HEK293 (cell line): Measurements from ENCODE around the gene ANKRD60.

ENCODE experiments used
- EGR2 ChIP-seq: fragments of 450-650 bp; formaldehyde crosslinking; IDR thresholded peaks from 2 replicates; pipeline ENCODE4 v1.5.1; 2016; ENCODE audit warnings: low read depth, missing biosample characterization, missing genetic modification characterization
- IKZF3 ChIP-seq: fragments of 450-650 bp; IDR thresholded peaks from 2 replicates; pipeline ENCODE4 v1.5.0; 2018; ENCODE audit warnings: missing biosample characterization, mild to moderate bottlenecking, missing genetic modification characterization, moderate library complexity
- KLF16 ChIP-seq: fragments of 450-650 bp; formaldehyde crosslinking; IDR thresholded peaks from 2 replicates; pipeline ENCODE4 v1.5.1; 2017; ENCODE audit warnings: missing biosample characterization, missing genetic modification characterization
- TRIM28 ChIP-seq: IDR thresholded peaks from 2 replicates; pipeline ENCODE4 v1.6.1; 2011; ENCODE audit warnings: low read length, control low read depth, borderline replicate concordance
- ZBTB17 ChIP-seq: fragments of 450-650 bp; formaldehyde crosslinking; IDR thresholded peaks from 2 replicates; pipeline ENCODE4 v1.5.1; 2016; ENCODE audit warnings: missing biosample characterization, missing genetic modification characterization
- ZBTB48 ChIP-seq: fragments of 450-650 bp; formaldehyde crosslinking; IDR thresholded peaks from 2 replicates; pipeline ENCODE4 v1.5.1; 2016; ENCODE audit warnings: missing biosample characterization, missing genetic modification characterization
- ZNF10 ChIP-seq: fragments of 450-650 bp; formaldehyde crosslinking; IDR thresholded peaks from 2 replicates; pipeline ENCODE4 v1.5.1; 2017; ENCODE audit warnings: missing biosample characterization, missing genetic modification characterization
- ZNF133 ChIP-seq: fragments of 450-650 bp; formaldehyde crosslinking; IDR thresholded peaks from 2 replicates; pipeline ENCODE4 v1.5.1; 2016; ENCODE audit warnings: missing biosample characterization, missing genetic modification characterization
- ZNF175 ChIP-seq: fragments of 450-650 bp; formaldehyde crosslinking; IDR thresholded peaks from 2 replicates; pipeline ENCODE4 v1.5.1; 2016; ENCODE audit warnings: missing biosample characterization, missing genetic modification characterization
- ZNF184 ChIP-seq: fragments of 450-650 bp; IDR thresholded peaks from 2 replicates; pipeline ENCODE4 v1.5.1; 2018; ENCODE audit warnings: missing biosample characterization, mild to moderate bottlenecking, missing genetic modification characterization
- ZNF2 ChIP-seq: fragments of 450-650 bp; formaldehyde crosslinking; IDR thresholded peaks from 2 replicates; pipeline ENCODE4 v1.5.1; 2016; ENCODE audit warnings: missing biosample characterization, missing genetic modification characterization
- ZNF274 ChIP-seq, 2 experiments: fragments of 200-500 bp in 1 of 2; fragments of 450-650 bp in 1 of 2; sonication (Bioruptor generic) in 1 of 2; formaldehyde crosslinking in 1 of 2; IDR thresholded peaks; 2 replicates each; pipeline versions ENCODE4 v1.5.1 to v1.6.1; 2014 to 2016; ENCODE audit warnings: borderline replicate concordance in 1 of 2, inconsistent platforms in 1 of 2, low read length in 1 of 2, missing biosample characterization in 1 of 2, missing genetic modification characterization in 1 of 2
- ZNF311 ChIP-seq: fragments of 450-650 bp; formaldehyde crosslinking; IDR thresholded peaks from 2 replicates; pipeline ENCODE4 v1.5.1; 2017; ENCODE audit warnings: missing biosample characterization, missing genetic modification characterization, borderline replicate concordance
- ZNF335 ChIP-seq: fragments of 450-650 bp; formaldehyde crosslinking; conservative IDR thresholded peaks from 2 replicates; pipeline ENCODE4 v1.5.1; 2016; ENCODE audit warnings: missing biosample characterization, missing genetic modification characterization
- ZNF394 ChIP-seq: fragments of 450-650 bp; formaldehyde crosslinking; IDR thresholded peaks from 2 replicates; pipeline ENCODE4 v1.5.1; 2016; ENCODE audit warnings: missing biosample characterization, missing genetic modification characterization, mild to moderate bottlenecking, moderate library complexity, borderline replicate concordance
- ZNF433 ChIP-seq: fragments of 450-650 bp; formaldehyde crosslinking; IDR thresholded peaks from 2 replicates; pipeline ENCODE4 v1.5.1; 2016; ENCODE audit warnings: missing biosample characterization, missing genetic modification characterization, low read depth
- ZNF501 ChIP-seq: fragments of 450-650 bp; formaldehyde crosslinking; IDR thresholded peaks from 2 replicates; pipeline ENCODE4 v1.5.1; 2016; ENCODE audit warnings: missing biosample characterization, missing genetic modification characterization
- ZNF521 ChIP-seq: fragments of 450-650 bp; formaldehyde crosslinking; IDR thresholded peaks from 2 replicates; pipeline ENCODE4 v1.5.1; 2017; ENCODE audit warnings: missing biosample characterization, mild to moderate bottlenecking, missing genetic modification characterization
- ZNF549 ChIP-seq: fragments of 450-650 bp; IDR thresholded peaks from 2 replicates; pipeline ENCODE4 v1.5.1; 2018; ENCODE audit warnings: missing biosample characterization, missing genetic modification characterization, mild to moderate bottlenecking, inconsistent platforms, moderate library complexity
- ZNF558 ChIP-seq: fragments of 450-650 bp; formaldehyde crosslinking; IDR thresholded peaks from 2 replicates; pipeline ENCODE4 v1.5.1; 2016; ENCODE audit warnings: missing biosample characterization, missing genetic modification characterization
- ZNF624 ChIP-seq: fragments of 450-650 bp; formaldehyde crosslinking; IDR thresholded peaks from 2 replicates; pipeline ENCODE4 v1.5.1; 2017; ENCODE audit warnings: missing biosample characterization, missing genetic modification characterization
- ZNF629 ChIP-seq: fragments of 450-650 bp; formaldehyde crosslinking; IDR thresholded peaks from 2 replicates; pipeline ENCODE4 v1.5.1; 2017; ENCODE audit warnings: missing biosample characterization, missing genetic modification characterization
- ZNF791 ChIP-seq: fragments of 450-650 bp; formaldehyde crosslinking; IDR thresholded peaks from 2 replicates; pipeline ENCODE4 v1.5.1; 2016; ENCODE audit warnings: missing biosample characterization, missing genetic modification characterization
- ZSCAN30 ChIP-seq: fragments of 450-650 bp; IDR thresholded peaks from 2 replicates; pipeline ENCODE4 v1.5.1; 2018; ENCODE audit warnings: missing biosample characterization, mild to moderate bottlenecking, missing genetic modification characterization, moderate library complexity
- ZSCAN5A ChIP-seq: fragments of 450-650 bp; formaldehyde crosslinking; IDR thresholded peaks from 2 replicates; pipeline ENCODE4 v1.5.1; 2016; ENCODE audit warnings: missing biosample characterization, missing genetic modification characterization
- TF ChIP-seq, protein P1 (sequence below): fragments of 450-650 bp; formaldehyde crosslinking; IDR thresholded peaks from 2 replicates; pipeline ENCODE4 v1.5.1; 2017; ENCODE audit warnings: missing biosample characterization, missing genetic modification characterization
- TF ChIP-seq, protein P2 (sequence below): fragments of 450-650 bp; formaldehyde crosslinking; IDR thresholded peaks from 2 replicates; pipeline ENCODE4 v1.5.1; 2016; ENCODE audit warnings: missing biosample characterization, missing genetic modification characterization
- TF ChIP-seq, protein P3 (sequence below): fragments of 450-650 bp; formaldehyde crosslinking; IDR thresholded peaks from 2 replicates; pipeline ENCODE4 v1.5.1; 2016; ENCODE audit warnings: missing biosample characterization, missing genetic modification characterization
- TF ChIP-seq, protein P4 (sequence below): fragments of 450-650 bp; formaldehyde crosslinking; IDR thresholded peaks from 2 replicates; pipeline ENCODE4 v1.5.1; 2016; ENCODE audit warnings: missing biosample characterization, missing genetic modification characterization
- TF ChIP-seq, protein P5 (sequence below): fragments of 450-650 bp; formaldehyde crosslinking; IDR thresholded peaks from 2 replicates; pipeline ENCODE4 v1.5.1; 2017; ENCODE audit warnings: missing biosample characterization, missing genetic modification characterization

The ANKRD60 gene

GRCh38 chr20:58209652-58210397, 18.6 kb downstream of the ANKRD60 start (continued):
- TF ChIP-seq ZSCAN5A (tag by site-specific recombination) = no peak
- TF ChIP-seq ZNF521 = no peak
- TF ChIP-seq ZNF394 (tag by site-specific recombination) = peak; percentile 30; the same call in 1 of the 2 replicates
- TF ChIP-seq ZNF133 (tag by site-specific recombination) = no peak
- TF ChIP-seq, protein P1, sequence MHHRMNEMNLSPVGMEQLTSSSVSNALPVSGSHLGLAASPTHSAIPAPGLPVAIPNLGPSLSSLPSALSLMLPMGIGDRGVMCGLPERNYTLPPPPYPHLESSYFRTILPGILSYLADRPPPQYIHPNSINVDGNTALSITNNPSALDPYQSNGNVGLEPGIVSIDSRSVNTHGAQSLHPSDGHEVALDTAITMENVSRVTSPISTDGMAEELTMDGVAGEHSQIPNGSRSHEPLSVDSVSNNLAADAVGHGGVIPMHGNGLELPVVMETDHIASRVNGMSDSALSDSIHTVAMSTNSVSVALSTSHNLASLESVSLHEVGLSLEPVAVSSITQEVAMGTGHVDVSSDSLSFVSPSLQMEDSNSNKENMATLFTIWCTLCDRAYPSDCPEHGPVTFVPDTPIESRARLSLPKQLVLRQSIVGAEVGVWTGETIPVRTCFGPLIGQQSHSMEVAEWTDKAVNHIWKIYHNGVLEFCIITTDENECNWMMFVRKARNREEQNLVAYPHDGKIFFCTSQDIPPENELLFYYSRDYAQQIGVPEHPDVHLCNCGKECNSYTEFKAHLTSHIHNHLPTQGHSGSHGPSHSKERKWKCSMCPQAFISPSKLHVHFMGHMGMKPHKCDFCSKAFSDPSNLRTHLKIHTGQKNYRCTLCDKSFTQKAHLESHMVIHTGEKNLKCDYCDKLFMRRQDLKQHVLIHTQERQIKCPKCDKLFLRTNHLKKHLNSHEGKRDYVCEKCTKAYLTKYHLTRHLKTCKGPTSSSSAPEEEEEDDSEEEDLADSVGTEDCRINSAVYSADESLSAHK = no peak
- no peak for TF ChIP-seq ZNF433 (tag by site-specific recombination)
- TF ChIP-seq ZNF184 (tag by site-specific recombination) = 0 out of 2 replicates have a peak, but pooled peaks have one; percentile 12
- no peak for TF ChIP-seq ZNF549 (tag by site-specific recombination)
- no peak for TF ChIP-seq ZNF791 (tag by site-specific recombination)
- TF ChIP-seq ZNF2 (tag by site-specific recombination) = peak; percentile 99
- TF ChIP-seq KLF16 (tag by site-specific recombination) = peak; percentile 79; the same call in 1 of the 2 replicates
- TF ChIP-seq ZNF335 (tag by site-specific recombination) = peak; percentile 46
- TF ChIP-seq, protein P2, sequence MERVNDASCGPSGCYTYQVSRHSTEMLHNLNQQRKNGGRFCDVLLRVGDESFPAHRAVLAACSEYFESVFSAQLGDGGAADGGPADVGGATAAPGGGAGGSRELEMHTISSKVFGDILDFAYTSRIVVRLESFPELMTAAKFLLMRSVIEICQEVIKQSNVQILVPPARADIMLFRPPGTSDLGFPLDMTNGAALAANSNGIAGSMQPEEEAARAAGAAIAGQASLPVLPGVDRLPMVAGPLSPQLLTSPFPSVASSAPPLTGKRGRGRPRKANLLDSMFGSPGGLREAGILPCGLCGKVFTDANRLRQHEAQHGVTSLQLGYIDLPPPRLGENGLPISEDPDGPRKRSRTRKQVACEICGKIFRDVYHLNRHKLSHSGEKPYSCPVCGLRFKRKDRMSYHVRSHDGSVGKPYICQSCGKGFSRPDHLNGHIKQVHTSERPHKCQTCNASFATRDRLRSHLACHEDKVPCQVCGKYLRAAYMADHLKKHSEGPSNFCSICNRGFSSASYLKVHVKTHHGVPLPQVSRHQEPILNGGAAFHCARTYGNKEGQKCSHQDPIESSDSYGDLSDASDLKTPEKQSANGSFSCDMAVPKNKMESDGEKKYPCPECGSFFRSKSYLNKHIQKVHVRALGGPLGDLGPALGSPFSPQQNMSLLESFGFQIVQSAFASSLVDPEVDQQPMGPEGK (tag by site-specific recombination) = peak; percentile 86
- TF ChIP-seq TRIM28 = no peak
- peak; percentile 47 for TF ChIP-seq EGR2 (tag by site-specific recombination)
- TF ChIP-seq ZBTB48 (tag by site-specific recombination) = no peak
- TF ChIP-seq ZNF175 (tag by site-specific recombination) = no peak
- peak; percentile 83 for TF ChIP-seq ZSCAN30 (tag by site-specific recombination)
- TF ChIP-seq, protein P3, sequence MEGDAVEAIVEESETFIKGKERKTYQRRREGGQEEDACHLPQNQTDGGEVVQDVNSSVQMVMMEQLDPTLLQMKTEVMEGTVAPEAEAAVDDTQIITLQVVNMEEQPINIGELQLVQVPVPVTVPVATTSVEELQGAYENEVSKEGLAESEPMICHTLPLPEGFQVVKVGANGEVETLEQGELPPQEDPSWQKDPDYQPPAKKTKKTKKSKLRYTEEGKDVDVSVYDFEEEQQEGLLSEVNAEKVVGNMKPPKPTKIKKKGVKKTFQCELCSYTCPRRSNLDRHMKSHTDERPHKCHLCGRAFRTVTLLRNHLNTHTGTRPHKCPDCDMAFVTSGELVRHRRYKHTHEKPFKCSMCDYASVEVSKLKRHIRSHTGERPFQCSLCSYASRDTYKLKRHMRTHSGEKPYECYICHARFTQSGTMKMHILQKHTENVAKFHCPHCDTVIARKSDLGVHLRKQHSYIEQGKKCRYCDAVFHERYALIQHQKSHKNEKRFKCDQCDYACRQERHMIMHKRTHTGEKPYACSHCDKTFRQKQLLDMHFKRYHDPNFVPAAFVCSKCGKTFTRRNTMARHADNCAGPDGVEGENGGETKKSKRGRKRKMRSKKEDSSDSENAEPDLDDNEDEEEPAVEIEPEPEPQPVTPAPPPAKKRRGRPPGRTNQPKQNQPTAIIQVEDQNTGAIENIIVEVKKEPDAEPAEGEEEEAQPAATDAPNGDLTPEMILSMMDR = peak; percentile 100
- TF ChIP-seq ZNF10 (tag by site-specific recombination) = peak; percentile 40; the same call in 1 of the 2 replicates
- TF ChIP-seq ZNF274 (IDR thresholded peaks at IDR 0.05; ENCODE audit: low read length) = no peak
- no peak for TF ChIP-seq ZNF274 (tag by site-specific recombination; IDR thresholded peaks at IDR 0.05; ENCODE audit: borderline replicate concordance)
- no peak for TF ChIP-seq ZNF624 (tag by site-specific recombination)
- TF ChIP-seq ZBTB17 (tag by site-specific recombination) = peak; percentile 57
- no peak for TF ChIP-seq ZNF311 (tag by site-specific recombination)
- no peak for TF ChIP-seq IKZF3
- TF ChIP-seq, protein P4, sequence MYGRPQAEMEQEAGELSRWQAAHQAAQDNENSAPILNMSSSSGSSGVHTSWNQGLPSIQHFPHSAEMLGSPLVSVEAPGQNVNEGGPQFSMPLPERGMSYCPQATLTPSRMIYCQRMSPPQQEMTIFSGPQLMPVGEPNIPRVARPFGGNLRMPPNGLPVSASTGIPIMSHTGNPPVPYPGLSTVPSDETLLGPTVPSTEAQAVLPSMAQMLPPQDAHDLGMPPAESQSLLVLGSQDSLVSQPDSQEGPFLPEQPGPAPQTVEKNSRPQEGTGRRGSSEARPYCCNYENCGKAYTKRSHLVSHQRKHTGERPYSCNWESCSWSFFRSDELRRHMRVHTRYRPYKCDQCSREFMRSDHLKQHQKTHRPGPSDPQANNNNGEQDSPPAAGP (tag by site-specific recombination) = peak; percentile 91
- TF ChIP-seq ZNF501 (tag by site-specific recombination) = no peak
- no peak for TF ChIP-seq ZNF558 (tag by site-specific recombination)
- TF ChIP-seq, protein P5, sequence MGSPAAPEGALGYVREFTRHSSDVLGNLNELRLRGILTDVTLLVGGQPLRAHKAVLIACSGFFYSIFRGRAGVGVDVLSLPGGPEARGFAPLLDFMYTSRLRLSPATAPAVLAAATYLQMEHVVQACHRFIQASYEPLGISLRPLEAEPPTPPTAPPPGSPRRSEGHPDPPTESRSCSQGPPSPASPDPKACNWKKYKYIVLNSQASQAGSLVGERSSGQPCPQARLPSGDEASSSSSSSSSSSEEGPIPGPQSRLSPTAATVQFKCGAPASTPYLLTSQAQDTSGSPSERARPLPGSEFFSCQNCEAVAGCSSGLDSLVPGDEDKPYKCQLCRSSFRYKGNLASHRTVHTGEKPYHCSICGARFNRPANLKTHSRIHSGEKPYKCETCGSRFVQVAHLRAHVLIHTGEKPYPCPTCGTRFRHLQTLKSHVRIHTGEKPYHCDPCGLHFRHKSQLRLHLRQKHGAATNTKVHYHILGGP = no peak
- TF ChIP-seq ZNF629 (tag by site-specific recombination) = peak; percentile 35; the same call in 1 of the 2 replicates
